Body of pancreas (tissue), 4 donors: Measurements from ENCODE around the gene VPS50.

ENCODE experiments used
- POLR2A ChIP-seq, 3 donors: fragments of 450-650 bp; IDR thresholded peaks; one replicate each; pipeline ENCODE4 v1.6.1; 2016; ENCODE audit warnings: antibody characterized with exemption in 3 of 3, mild to moderate bottlenecking in 2 of 3
- TF ChIP-seq, protein P1 (sequence below), 7 experiments: fragments of 450-650 bp in 4 of 7; fragments of 200-600 bp in 3 of 7; sonication (generic) in 3 of 7; IDR thresholded peaks; one replicate each; pipeline ENCODE4 v1.5.1; 2016 to 2019; ENCODE audit warnings: antibody characterized with exemption in 7 of 7

DNA sequence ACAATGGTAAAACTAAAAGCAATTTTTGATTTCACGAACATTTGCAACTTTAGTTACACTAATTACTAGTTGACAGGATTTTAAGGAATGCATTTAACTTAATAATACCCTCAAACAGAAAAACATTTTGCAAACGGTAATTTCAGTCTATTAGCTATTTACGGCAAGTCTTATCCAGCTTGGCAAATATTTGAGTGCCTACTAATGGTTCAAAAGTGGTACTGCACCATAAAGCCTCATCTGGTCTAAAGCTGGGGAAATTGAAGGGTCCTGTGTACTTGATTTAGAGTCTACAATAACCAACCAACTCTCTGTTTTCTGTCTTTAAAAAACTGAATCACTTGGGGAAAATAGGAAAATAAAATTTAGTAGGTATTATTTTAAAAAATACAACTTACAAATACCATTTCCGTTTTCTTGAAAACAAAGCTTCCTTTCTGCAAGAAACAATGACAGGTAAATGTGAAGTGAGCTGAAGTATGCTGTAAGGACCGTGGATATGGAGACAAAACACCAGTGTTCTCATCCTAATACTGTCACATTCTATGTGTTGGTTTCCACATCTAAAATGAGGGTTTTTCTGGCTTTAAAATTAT, 142.3 kb downstream of the VPS50 start:
- TF ChIP-seq, protein P1, sequence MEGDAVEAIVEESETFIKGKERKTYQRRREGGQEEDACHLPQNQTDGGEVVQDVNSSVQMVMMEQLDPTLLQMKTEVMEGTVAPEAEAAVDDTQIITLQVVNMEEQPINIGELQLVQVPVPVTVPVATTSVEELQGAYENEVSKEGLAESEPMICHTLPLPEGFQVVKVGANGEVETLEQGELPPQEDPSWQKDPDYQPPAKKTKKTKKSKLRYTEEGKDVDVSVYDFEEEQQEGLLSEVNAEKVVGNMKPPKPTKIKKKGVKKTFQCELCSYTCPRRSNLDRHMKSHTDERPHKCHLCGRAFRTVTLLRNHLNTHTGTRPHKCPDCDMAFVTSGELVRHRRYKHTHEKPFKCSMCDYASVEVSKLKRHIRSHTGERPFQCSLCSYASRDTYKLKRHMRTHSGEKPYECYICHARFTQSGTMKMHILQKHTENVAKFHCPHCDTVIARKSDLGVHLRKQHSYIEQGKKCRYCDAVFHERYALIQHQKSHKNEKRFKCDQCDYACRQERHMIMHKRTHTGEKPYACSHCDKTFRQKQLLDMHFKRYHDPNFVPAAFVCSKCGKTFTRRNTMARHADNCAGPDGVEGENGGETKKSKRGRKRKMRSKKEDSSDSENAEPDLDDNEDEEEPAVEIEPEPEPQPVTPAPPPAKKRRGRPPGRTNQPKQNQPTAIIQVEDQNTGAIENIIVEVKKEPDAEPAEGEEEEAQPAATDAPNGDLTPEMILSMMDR (IDR thresholded peaks at IDR 0.05), result peak in 6 of 7 experiments; percentile 45 to 71 (median 52)
- no peak for TF ChIP-seq POLR2A (IDR thresholded peaks at IDR 0.05)
